Prostate gland (tissue), 2 donors: ENCODE results near the gene ADD3. TPM values are rescaled to one million over a fixed set of nuclear protein-coding genes. Genes with fewer than 3 reads are reported as not detected.

Experiments
- DNase-seq: peaks from one replicate; pipeline ENCODE4 v3.0.0-alpha.2; 2019; ENCODE audit warnings: low spot score
- H3K27ac ChIP-seq, 2 donors: fragments of 200-600 bp; sonication (generic); 2 replicates each; pipeline ENCODE4 v1.5.1; 2017 to 2019
- H3K27me3 ChIP-seq: fragments of 200-600 bp; sonication (generic); replicated peaks from 2 replicates; pipeline ENCODE4 v1.5.1; 2019; ENCODE audit not compliant: insufficient read depth
- H3K36me3 ChIP-seq, 2 donors: fragments of 200-600 bp; sonication (generic); 1 replicate in 1 of 2; 2 replicates in 1 of 2; pipeline versions ENCODE4 v1.5.1 to v1.8.1; 2017 to 2019
- H3K4me1 ChIP-seq: fragments of 200-600 bp; sonication (generic); replicated peaks from 2 replicates; pipeline ENCODE4 v1.5.1; 2019
- H3K4me3 ChIP-seq, 2 donors: fragments of 200-600 bp; sonication (generic); 2 replicates each; pipeline ENCODE4 v1.5.1; 2017 to 2019
- H3K9me3 ChIP-seq: fragments of 200-600 bp; sonication (generic); 2 replicates; pipeline ENCODE4 v1.5.1; 2017
- CTCF ChIP-seq, 4 experiments: fragments of 200-600 bp in 2 of 4; fragments of 450-650 bp in 2 of 4; sonication (generic) in 2 of 4; IDR thresholded peaks; 1 replicate in 3 of 4; 2 replicates in 1 of 4; pipeline ENCODE4 v1.5.1; 2016 to 2019; ENCODE audit warnings: antibody characterized with exemption in 4 of 4, mild to moderate bottlenecking in 2 of 4, moderate library complexity in 2 of 4
- POLR2A ChIP-seq: fragments of 450-650 bp; IDR thresholded peaks from one replicate; pipeline ENCODE4 v1.6.1; 2016; ENCODE audit warnings: antibody characterized with exemption, mild to moderate bottlenecking
- POLR2AphosphoS5 ChIP-seq: sonication (generic); formaldehyde crosslinking; IDR thresholded peaks from one replicate; pipeline ENCODE4 v1.6.1; 2017; ENCODE audit warnings: antibody characterized with exemption
- WGBS: methylation state at CpG from one replicate; pipeline ENCODE4 v1.1.5; 2018; 5-methylcytosine and 5-hydroxymethylcytosine counted together
- intact Hi-C: fragments of 100-400 bp; cut with DNase I; formaldehyde crosslinking; loops from one replicate; pipeline ENCODE4 v1.14.2; 2022
- total RNA-seq, 2 donors: library from RNA; depleted of rRNA; stranded (reverse); fragments of >200 nt; gene quantifications; one replicate each; pipeline ENCODE4 v1.1.0, GENCODE V29; 2016

ADD3 gene
- total RNA-seq, 2 donors from 2014 or later: 76.4 to 127 TPM

GRCh38 chr10:110168601-110169481 is 161.1 kb downstream of the ADD3 start:
- H3K4me1 ChIP-seq: no peaks in the 10 kb centered on the region
- WGBS: 22% methylated on average over 10 of the region's 10 CpGs
- DNase-seq: no peak
- TF ChIP-seq CTCF (IDR thresholded peaks at IDR 0.05) (no peak), POLR2AphosphoS5 (no peak), POLR2A (no peak)
- peaks cover 15% of the 10 kb centered on the region for H3K27me3 ChIP-seq
- intact Hi-C loops: no loop called here
- no peak overlapping the region for H3K27ac ChIP-seq
- no peak overlapping the region for H3K4me3 ChIP-seq
- H3K36me3 ChIP-seq: no peaks in the 10 kb centered on the region
- no peaks in the 10 kb centered on the region for H3K9me3 ChIP-seq

- TF ChIP-seq CTCF (IDR thresholded peaks at IDR 0.05) (no peak), POLR2AphosphoS5 (no peak), POLR2A (no peak)
- H3K4me3 ChIP-seq: no peak overlapping the region
- no peak overlapping the region for H3K27ac ChIP-seq
- no peak for DNase-seq
- H3K27me3 ChIP-seq: peaks cover 15% of the 10 kb centered on the region
- no peaks in the 10 kb centered on the region for H3K36me3 ChIP-seq
- WGBS: 59% methylated on average over 1 of the region's 1 CpG
- H3K9me3 ChIP-seq: no peaks in the 10 kb centered on the region
- H3K4me1 ChIP-seq: no peaks in the 10 kb centered on the region
- intact Hi-C loops: no loop called here
Observed at GRCh38 chr10:110169586-110169985, 161.8 kb downstream of the ADD3 start.

DNA sequence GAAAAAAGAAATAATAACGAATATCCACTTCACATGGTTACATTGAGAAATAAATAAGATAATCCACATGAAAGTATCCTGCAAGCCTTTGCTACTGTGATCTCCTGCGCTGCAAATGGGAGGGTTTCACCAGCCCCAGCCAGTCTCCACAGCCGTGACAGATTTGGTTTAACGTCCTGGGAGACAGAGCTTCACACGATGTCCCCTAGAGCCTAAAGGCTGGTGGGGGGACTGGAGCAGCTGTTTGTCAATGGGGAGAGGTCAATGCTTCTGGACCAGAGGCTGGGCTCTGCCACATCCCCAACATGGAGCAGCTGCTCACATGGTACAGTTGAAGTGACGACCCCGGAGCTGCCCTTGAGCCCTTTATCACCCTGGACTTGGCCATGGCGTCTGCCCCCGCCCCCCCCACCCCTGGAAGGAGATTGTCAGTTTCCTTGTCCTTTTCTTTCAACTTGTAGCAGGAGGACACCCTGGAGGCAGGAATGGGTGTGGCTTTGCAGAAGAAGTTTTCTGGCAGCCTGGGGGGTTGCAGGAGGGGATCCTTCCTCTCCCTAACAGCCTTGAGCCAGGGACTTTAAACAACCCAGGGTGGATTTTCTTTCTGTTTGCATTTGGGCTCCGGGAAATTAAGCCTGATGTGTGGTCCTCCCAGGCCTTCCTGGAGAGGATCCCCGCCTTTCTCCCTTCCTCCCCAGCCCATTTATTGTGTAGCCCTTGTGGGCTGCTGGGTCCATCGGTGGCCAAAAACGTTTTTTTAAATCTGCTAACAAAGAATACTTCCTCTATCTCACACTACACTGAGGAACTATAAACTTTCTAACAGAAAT is 162.6 kb downstream of the ADD3 start:
- Histone ChIP-seq H3K4me1 (no peaks in the 10 kb centered on the region), H3K9me3 (no peaks in the 10 kb centered on the region), H3K4me3 (no peak overlapping the region), H3K27ac (no peak overlapping the region), H3K36me3 (no peaks in the 10 kb centered on the region), H3K27me3 (peaks cover 15% of the 10 kb centered on the region)
- no peak for TF ChIP-seq POLR2AphosphoS5
- no peak for TF ChIP-seq POLR2A
- no peak for TF ChIP-seq CTCF (IDR thresholded peaks at IDR 0.05)
- 17% methylated on average over 13 of the region's 13 CpGs for WGBS
- no peak for DNase-seq
- intact Hi-C loops: no loop called here

DNA sequence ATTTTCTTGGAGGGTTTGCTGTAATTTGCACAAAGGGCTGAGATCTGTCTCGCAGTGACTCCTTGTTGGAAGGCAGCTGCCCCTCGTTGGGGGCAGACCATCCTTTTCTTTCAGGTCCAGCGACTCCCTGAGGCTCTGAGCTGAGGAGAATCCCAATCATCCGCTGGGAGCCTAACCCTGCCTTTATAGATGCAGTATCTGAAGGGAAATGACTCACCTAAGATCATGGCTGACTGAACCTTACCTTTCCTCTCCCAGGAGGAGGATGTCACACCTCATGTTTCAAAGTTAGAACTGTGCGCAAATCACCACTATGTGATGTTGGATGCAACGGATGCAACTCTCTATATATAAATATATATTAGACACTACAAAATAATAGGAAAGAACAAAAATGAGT is 163.2 kb downstream of the ADD3 start:
- Histone ChIP-seq H3K27ac (no peak overlapping the region), H3K4me1 (no peaks in the 10 kb centered on the region), H3K4me3 (no peak overlapping the region), H3K36me3 (no peaks in the 10 kb centered on the region), H3K9me3 (no peaks in the 10 kb centered on the region), H3K27me3 (peaks cover 15% of the 10 kb centered on the region)
- WGBS: 62% methylated on average over 6 of the region's 6 CpGs
- no peak for DNase-seq
- TF ChIP-seq POLR2A (no peak), POLR2AphosphoS5 (no peak), CTCF (IDR thresholded peaks at IDR 0.05) (no peak)
- intact Hi-C loops: no loop called here
